Measurements from ENCODE around the gene SKP1.

DNA sequence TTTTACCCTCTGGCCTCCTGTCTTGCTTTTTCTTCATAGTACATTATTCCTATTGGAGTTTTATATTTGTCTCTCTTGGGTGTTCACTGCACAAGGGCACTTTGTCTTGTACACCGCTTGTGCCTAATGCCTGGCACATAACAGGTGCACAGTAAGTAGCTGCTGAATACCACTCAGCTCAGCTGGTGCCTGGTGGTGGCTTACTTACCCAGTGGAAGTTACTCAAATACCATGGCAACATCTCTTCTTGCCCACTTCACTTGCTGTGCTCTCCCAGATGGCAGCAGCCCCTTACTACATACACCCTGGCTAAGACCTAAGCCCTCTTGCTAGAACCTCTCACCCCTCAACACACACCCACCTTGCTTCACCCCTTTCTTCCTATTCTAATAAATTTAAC is 11.3 kb upstream of the SKP1 start:
- no peak for TF ChIP-seq CTCF (IDR thresholded peaks at IDR 0.05; ENCODE audit: insufficient read depth, low read depth, low read length)
- TF ChIP-seq EZH2 (IDR thresholded peaks at IDR 0.05; ENCODE audit: insufficient read depth, low read length) = no peak
